Ascending aorta (tissue), 2 donors: Measurements from ENCODE around the gene RWDD3. TPM values are rescaled to one million over a fixed set of nuclear protein-coding genes. Genes with fewer than 3 reads are reported as not detected.

Experiments
- DNase-seq, 2 donors: peaks; one replicate each; pipeline ENCODE4 v3.0.0-alpha.2; 2019; ENCODE audit warnings: low spot score in 2 of 2
- H3K27ac ChIP-seq, 2 donors: fragments of 200-600 bp; sonication (generic); one replicate each; pipeline ENCODE4 v1.5.1; 2016 to 2017; ENCODE audit warnings: mild to moderate bottlenecking in 1 of 2
- H3K27me3 ChIP-seq: fragments of 200-600 bp; sonication (generic); one replicate; pipeline ENCODE4 v1.5.1; 2017
- H3K36me3 ChIP-seq, 2 donors: fragments of 200-600 bp; sonication (generic); one replicate each; pipeline ENCODE4 v1.5.1; 2016
- H3K4me1 ChIP-seq, 2 donors: fragments of 200-600 bp; sonication (generic); one replicate each; pipeline ENCODE4 v1.5.1; 2016 to 2017; ENCODE audit warnings: mild to moderate bottlenecking in 1 of 2
- H3K4me3 ChIP-seq, 2 donors: fragments of 200-600 bp; sonication (generic); one replicate each; pipeline ENCODE4 v1.5.1; 2016 to 2017; ENCODE audit warnings: mild to moderate bottlenecking in 1 of 2
- H3K9me3 ChIP-seq, 2 donors: fragments of 200-600 bp; sonication (generic); one replicate each; pipeline ENCODE4 v1.5.1; 2016
- CTCF ChIP-seq, 3 experiments: fragments of 200-600 bp in 2 of 3; fragments of 450-650 bp in 1 of 3; sonication (generic) in 2 of 3; IDR thresholded peaks; one replicate each; pipeline ENCODE4 v1.5.1; 2016 to 2019; ENCODE audit warnings: antibody characterized with exemption in 3 of 3, mild to moderate bottlenecking in 1 of 3, moderate library complexity in 1 of 3
- intact Hi-C: fragments of 100-400 bp; cut with DNase I; formaldehyde crosslinking; loops from one replicate; pipeline ENCODE4 v1.15.1; 2023
- total RNA-seq: library from RNA; depleted of rRNA; stranded (reverse); fragments of >200 nt; gene quantifications from one replicate; pipeline ENCODE4 v1.1.0, GENCODE V29; 2016

RWDD3 gene
- total RNA-seq, 1 donor from 2014 or later: not detected

GRCh38 chr1:95230256-95230655, 3.8 kb upstream of the RWDD3 start:
- Histone ChIP-seq H3K4me1 (peaks cover 0 to 8% of the 10 kb centered on the region in 2 donors), H3K36me3 (no peaks in the 10 kb centered on the region), H3K4me3 (no peak overlapping the region), H3K9me3 (no peaks in the 10 kb centered on the region), H3K27ac (no peak overlapping the region), H3K27me3 (no peaks in the 10 kb centered on the region)
- no peak for DNase-seq
- TF ChIP-seq CTCF (IDR thresholded peaks at IDR 0.05): no peak
- intact Hi-C loops: loop anchor here (5.0 to 10.0 kb wide), 5 partner anchors 63 to 815 kb away; partner anchors contain the start of genes ABCD3 and F3

GRCh38 chr1:95230768-95231191, 3.2 kb upstream of the RWDD3 start:
- no peak for TF ChIP-seq CTCF (IDR thresholded peaks at IDR 0.05)
- Histone ChIP-seq H3K4me3 (no peak overlapping the region), H3K36me3 (no peaks in the 10 kb centered on the region), H3K9me3 (no peaks in the 10 kb centered on the region), H3K27me3 (no peaks in the 10 kb centered on the region), H3K27ac (no peak overlapping the region), H3K4me1 (peaks cover 0 to 8% of the 10 kb centered on the region in 2 donors)
- intact Hi-C loops: loop anchor here (5.0 to 10.0 kb wide), 5 partner anchors 63 to 816 kb away; partner anchors contain the start of genes ABCD3 and F3
- DNase-seq: no peak

GRCh38 chr1:95232646-95233318, 1.2 kb upstream of the RWDD3 start:
- intact Hi-C loops: loop anchor here (5.0 to 10.0 kb wide), 5 partner anchors 65 to 818 kb away; partner anchors contain the start of genes ABCD3 and F3

GRCh38 chr1:95233319-95233736, 682 bp upstream of the RWDD3 start:
- no peak for TF ChIP-seq CTCF (IDR thresholded peaks at IDR 0.05)
- H3K27me3 ChIP-seq: no peaks in the 10 kb centered on the region
- H3K4me1 ChIP-seq: peaks cover 0 to 8% of the 10 kb centered on the region in 2 donors
- no peaks in the 10 kb centered on the region for H3K36me3 ChIP-seq
- H3K27ac ChIP-seq: peak overlapping the region; percentile 86 to 93
- DNase-seq: peak in 1 of 2 donors; percentile 69
- no peaks in the 10 kb centered on the region for H3K9me3 ChIP-seq
- H3K4me3 ChIP-seq: peak overlapping the region; percentile 68 to 85
- intact Hi-C loops: loop anchor here (5.0 to 10.0 kb wide), 5 partner anchors 66 to 819 kb away; partner anchors contain the start of genes ABCD3 and F3

More at GRCh38 chr1:95232646-95233318, 1.2 kb upstream of the RWDD3 start:
- Histone ChIP-seq H3K36me3 (no peaks in the 10 kb centered on the region), H3K4me1 (peaks cover 0 to 8% of the 10 kb centered on the region in 2 donors), H3K27ac (peak overlapping the region; percentile 86 to 93), H3K9me3 (no peaks in the 10 kb centered on the region), H3K4me3 (peak overlapping the region; percentile 68 to 85), H3K27me3 (no peaks in the 10 kb centered on the region)
- TF ChIP-seq CTCF (IDR thresholded peaks at IDR 0.05): no peak
- DNase-seq: no peak

GRCh38 chr1:95236784-95237575, 3.0 kb downstream of the RWDD3 start:
- peaks cover 7 to 16% of the 10 kb centered on the region in 2 donors for H3K36me3 ChIP-seq
- H3K4me1 ChIP-seq: peaks cover 0 to 8% of the 10 kb centered on the region in 2 donors
- DNase-seq: no peak
- H3K27ac ChIP-seq: no peak overlapping the region
- intact Hi-C loops: loop anchor here (10.0 kb wide), 2 partner anchors 692 to 822 kb away; partner anchors contain the start of genes ABCD3 and F3
- TF ChIP-seq CTCF (IDR thresholded peaks at IDR 0.05): no peak
- peaks cover 0 to 6% of the 10 kb centered on the region in 2 donors for H3K9me3 ChIP-seq
- H3K27me3 ChIP-seq: no peaks in the 10 kb centered on the region
- H3K4me3 ChIP-seq: no peak overlapping the region
